ENCODE measurements around the gene ACSBG1. TPM values are rescaled to one million over a fixed set of nuclear protein-coding genes. Genes with fewer than 3 reads are reported as not detected.

The ACSBG1 gene
- total RNA-seq, 3 donors from 2014 or later = 0.32 to 5.2 (median 0.53) TPM

GRCh38 chr15:78203346-78204225 is 30.8 kb downstream of the ACSBG1 start:
- H3K9me3 ChIP-seq = no peaks in the 10 kb centered on the region
- no peaks in the 10 kb centered on the region for H3K36me3 ChIP-seq (ENCODE audit: low read depth)
- no peak for DNase-seq
- no peak overlapping the region for H3K4me3 ChIP-seq
- no peak for ATAC-seq
- H3K4me1 ChIP-seq (ENCODE audit: low read depth) = no peaks in the 10 kb centered on the region
- intact Hi-C loops (cut with DNase I, micrococcal nuclease) = no loop called here
- no peak for TF ChIP-seq CTCF (IDR thresholded peaks at IDR 0.05)

- no peaks in the 10 kb centered on the region for H3K4me1 ChIP-seq (ENCODE audit: low read depth)
- H3K36me3 ChIP-seq (ENCODE audit: low read depth) = no peaks in the 10 kb centered on the region
- TF ChIP-seq CTCF (IDR thresholded peaks at IDR 0.05) = no peak
- H3K9me3 ChIP-seq = no peaks in the 10 kb centered on the region
- ATAC-seq (no peak), DNase-seq (no peak)
- intact Hi-C loops (cut with DNase I, micrococcal nuclease) = no loop called here
- no peak overlapping the region for H3K4me3 ChIP-seq
These were observed 32.8 kb downstream of the ACSBG1 start for GRCh38 chr15:78201281-78202190.

DNA sequence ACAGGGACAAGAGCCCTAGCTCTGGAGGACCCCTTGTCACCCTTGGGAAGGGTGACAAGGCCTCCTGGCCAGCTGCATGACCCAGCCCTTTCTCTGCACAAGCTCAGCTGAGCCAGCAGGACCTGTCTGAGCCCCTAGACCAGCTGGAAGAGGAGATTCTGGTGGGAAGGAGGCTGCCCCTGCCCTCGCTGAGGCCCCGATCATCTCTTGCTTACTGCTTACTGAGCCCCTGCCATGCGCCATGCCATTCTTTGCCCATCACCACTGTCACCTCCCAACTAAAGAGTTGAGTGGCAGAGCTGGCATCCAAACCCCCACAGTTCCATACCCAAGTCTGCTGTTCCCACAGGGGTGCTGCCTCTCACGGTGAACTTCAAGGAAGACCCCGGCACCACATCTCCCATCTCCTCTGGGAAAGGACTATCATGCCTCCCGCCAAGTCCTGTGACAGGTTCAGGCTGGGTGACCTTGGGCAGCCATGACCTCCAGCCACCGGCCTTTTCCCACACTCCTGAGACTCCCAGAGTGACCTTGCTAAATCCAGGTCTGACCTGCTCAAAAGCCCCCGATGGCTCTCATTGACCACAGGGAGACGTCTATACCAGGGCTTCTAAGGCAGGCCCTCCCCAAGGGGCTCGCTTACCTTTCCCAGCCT is 34.0 kb downstream of the ACSBG1 start:
- Histone ChIP-seq H3K36me3 (ENCODE audit: low read depth) (no peaks in the 10 kb centered on the region), H3K9me3 (no peaks in the 10 kb centered on the region)
- no peak for DNase-seq

GRCh38 chr15:78197632-78198031 is 36.7 kb downstream of the ACSBG1 start:
- no peak overlapping the region for H3K4me3 ChIP-seq

More for the DNA sequence above, 34.0 kb downstream of the ACSBG1 start:
- TF ChIP-seq CTCF (IDR thresholded peaks at IDR 0.05) = no peak
- H3K4me1 ChIP-seq (ENCODE audit: low read depth) = no peaks in the 10 kb centered on the region
- no peak for ATAC-seq
- intact Hi-C loops (cut with DNase I, micrococcal nuclease) = no loop called here
- no peak overlapping the region for H3K4me3 ChIP-seq

More at GRCh38 chr15:78197632-78198031, 36.7 kb downstream of the ACSBG1 start:
- no peak for DNase-seq
- H3K9me3 ChIP-seq = no peaks in the 10 kb centered on the region
- TF ChIP-seq CTCF (IDR thresholded peaks at IDR 0.05) = no peak
- intact Hi-C loops (cut with DNase I, micrococcal nuclease) = no loop called here
- no peaks in the 10 kb centered on the region for H3K4me1 ChIP-seq (ENCODE audit: low read depth)
- H3K36me3 ChIP-seq (ENCODE audit: low read depth) = no peaks in the 10 kb centered on the region
- ATAC-seq = no peak

All from mucosa of descending colon (tissue), 3 donors.